HepG2 (cell line): ENCODE measurements around the gene C12orf42. TPM values are rescaled to one million over a fixed set of nuclear protein-coding genes. Genes with fewer than 3 reads are reported as not detected.

ENCODE experiments used
- ATAC-seq: fragments of 200-7000 bp; cut with Tn5 transposase; 3 replicates; pipeline ENCODE4 v1.9.1; 2020; ENCODE audit warnings: mild to moderate bottlenecking, moderate library complexity
- BruUV-seq: library from RNA; stranded (reverse); fragments of 400-500 nt; replicated peaks from 2 replicates; lab custom pipeline; 2021; lab: Mats Ljungman, UMichigan
- CTCF ChIA-PET: fragments of 300-600 bp; formaldehyde crosslinking; extraction: SDS; loops from one replicate; lab custom pipeline; 2021; ENCODE audit warnings: low total read pairs, inconsistent platforms, low intra/inter-chr PET ratio; lab: Yijun Ruan, JAX
- POLR2A ChIA-PET: fragments of 350-600 bp; sonication (Branson Sonifier 250); formaldehyde crosslinking; loops from one replicate; lab custom pipeline; 2020; ENCODE audit warnings: antibody characterized with exemption, inconsistent platforms; lab: Yijun Ruan, JAX
- DNase-seq: peaks from one replicate; pipeline ENCODE4 v3.0.0-alpha.2; 2015; ENCODE audit warnings: low spot score
- FAIRE-seq: peaks from 3 replicates; lab custom pipeline; 2011; peaks lifted over from hg19 to GRCh38; lab: Jason Lieb, UNC
- H2AFZ ChIP-seq: one replicate; pipeline ENCODE4 v1.6.1; 2011; ENCODE audit warnings: low read length, inconsistent platforms
- H3K27ac ChIP-seq: fragments of 300-600 bp; 3 replicates; pipeline ENCODE4 v1.8.0; 2011; ENCODE audit warnings: mixed run types, mild to moderate bottlenecking, mixed read lengths, low read length, inconsistent platforms; ENCODE audit not compliant: insufficient read depth; ENCODE audit errors: extremely low read length
- H3K27me3 ChIP-seq, 2 experiments: fragments of 200-600 bp in 1 of 2; 2 replicates in 1 of 2; 3 replicates in 1 of 2; pipeline versions ENCODE4 v1.6.0 to v1.8.0; 2011; ENCODE audit warnings: low read length in 2 of 2, mild to moderate bottlenecking in 2 of 2, moderate library complexity in 2 of 2, inconsistent platforms in 1 of 2; ENCODE audit not compliant: insufficient read depth in 2 of 2, control insufficient read depth in 1 of 2
- H3K36me3 ChIP-seq, 2 experiments: fragments of 200-600 bp in 1 of 2; replicated peaks in 1 of 2; 2 replicates in 1 of 2; 3 replicates in 1 of 2; pipeline versions ENCODE4 v1.5.1 to v1.8.0; 2011; ENCODE audit warnings: low read length in 2 of 2, inconsistent platforms in 1 of 2; ENCODE audit not compliant: insufficient read depth in 2 of 2, control insufficient read depth in 1 of 2
- H3K4me1 ChIP-seq: 2 replicates; pipeline ENCODE4 v1.5.1; 2012; ENCODE audit warnings: low read length, inconsistent platforms; ENCODE audit not compliant: insufficient read depth
- H3K4me2 ChIP-seq: 2 replicates; pipeline ENCODE4 v1.6.0; 2011; ENCODE audit warnings: low read depth, low read length, inconsistent platforms
- H3K4me3 ChIP-seq, 3 experiments: fragments of 200-600 bp in 1 of 3; sonication (generic), shearing (Covaris generic) in 1 of 3; replicated peaks in 1 of 3; 2 replicates each; pipeline ENCODE4 v1.5.1; 2011 to 2016; ENCODE audit warnings: low read length in 3 of 3, inconsistent platforms in 2 of 3, low read depth in 2 of 3, mild to moderate bottlenecking in 2 of 3, control low read depth in 1 of 3, mixed read lengths in 1 of 3; ENCODE audit not compliant: insufficient read depth in 1 of 3
- H3K79me2 ChIP-seq: one replicate; pipeline ENCODE4 v1.6.1; 2011; ENCODE audit warnings: low read length, inconsistent platforms; ENCODE audit not compliant: insufficient read depth
- H3K9ac ChIP-seq: 2 replicates; pipeline ENCODE4 v1.6.0; 2011; ENCODE audit warnings: mild to moderate bottlenecking, low read depth, low read length, inconsistent platforms; ENCODE audit not compliant: insufficient read depth
- H3K9me3 ChIP-seq: 2 replicates; pipeline ENCODE4 v1.5.1; 2012; ENCODE audit warnings: mild to moderate bottlenecking, low read length
- H4K20me1 ChIP-seq: 2 replicates; pipeline ENCODE4 v1.6.0; 2011; ENCODE audit warnings: inconsistent platforms, mild to moderate bottlenecking, low read length, moderate library complexity; ENCODE audit not compliant: insufficient read depth
- KMT2A ChIP-seq: sonication (generic); formaldehyde crosslinking; IDR thresholded peaks from 2 replicates; pipeline ENCODE4 v1.4.0; 2020; ENCODE audit warnings: missing genetic modification reagents
- PRDM4 ChIP-seq: sonication (generic); formaldehyde crosslinking; IDR thresholded peaks from 2 replicates; pipeline ENCODE4 v1.9.0; 2021; ENCODE audit warnings: missing genetic modification reagents, borderline replicate concordance
- SOX13 ChIP-seq, 3 experiments: fragments of 450-650 bp in 1 of 3; sonication (generic) in 1 of 3; formaldehyde crosslinking in 1 of 3; IDR thresholded peaks in 2 of 3; conservative IDR thresholded peaks in 1 of 3; 2 replicates each; pipeline versions ENCODE4 v1.5.0 to v1.6.1; 2016 to 2020; ENCODE audit warnings: antibody characterized with exemption in 1 of 3, mild to moderate bottlenecking in 1 of 3, missing compliant biosample characterization in 1 of 3, missing genetic modification reagents in 1 of 3, moderate library complexity in 1 of 3
- TP53 ChIP-seq: sonication (generic); formaldehyde crosslinking; conservative IDR thresholded peaks from 2 replicates; pipeline ENCODE4 v1.4.0; 2020; ENCODE audit warnings: missing genetic modification reagents
- ZBTB10 ChIP-seq: sonication (generic); formaldehyde crosslinking; IDR thresholded peaks from 2 replicates; pipeline ENCODE4 v1.4.0; 2020; ENCODE audit warnings: missing genetic modification reagents, borderline replicate concordance
- ZNF124 ChIP-seq: sonication (generic); formaldehyde crosslinking; IDR thresholded peaks from 2 replicates; pipeline ENCODE4 v1.4.0; 2020; ENCODE audit warnings: missing genetic modification reagents
- ZNF235 ChIP-seq: sonication (generic); formaldehyde crosslinking; IDR thresholded peaks from 2 replicates; pipeline ENCODE4 v1.8.1; 2023; ENCODE audit warnings: mild to moderate bottlenecking, missing genetic modification reagents, borderline replicate concordance
- ZNF615 ChIP-seq: sonication (generic); formaldehyde crosslinking; IDR thresholded peaks from 2 replicates; pipeline ENCODE4 v1.5.0; 2020; ENCODE audit warnings: mild to moderate bottlenecking, missing genetic modification reagents, borderline replicate concordance
- ZNF616 ChIP-seq: sonication (generic); formaldehyde crosslinking; IDR thresholded peaks from 2 replicates; pipeline ENCODE4 v1.5.0; 2020; ENCODE audit warnings: low read depth, mild to moderate bottlenecking, missing genetic modification reagents
- ZNF660 ChIP-seq: sonication (generic); formaldehyde crosslinking; IDR thresholded peaks from 2 replicates; pipeline ENCODE4 v1.5.1; 2020; ENCODE audit warnings: mild to moderate bottlenecking, low read depth, missing genetic modification reagents, borderline replicate concordance
- ZNF839 ChIP-seq: sonication (generic); formaldehyde crosslinking; IDR thresholded peaks from 2 replicates; pipeline ENCODE4 v1.4.0; 2020; ENCODE audit warnings: missing genetic modification reagents, mild to moderate bottlenecking, borderline replicate concordance
- ZSCAN30 ChIP-seq: sonication (generic); formaldehyde crosslinking; IDR thresholded peaks from 2 replicates; pipeline ENCODE4 v1.5.0; 2020; ENCODE audit warnings: mild to moderate bottlenecking, missing genetic modification reagents
- ZSCAN5A ChIP-seq: sonication (generic); formaldehyde crosslinking; IDR thresholded peaks from 2 replicates; pipeline ENCODE4 v1.8.0; 2022; ENCODE audit warnings: mild to moderate bottlenecking, missing genetic modification reagents, borderline replicate concordance
- WGBS: methylation state at CpG from one replicate; pipeline ENCODE4 v1.1.6; 2017; ENCODE audit warnings: low lambda C conversion rate; 5-methylcytosine and 5-hydroxymethylcytosine counted together
- in situ Hi-C: cut with HindIII; loops from 2 replicates; pipeline ENCODE4 v1.10.0; 2017; ENCODE audit warnings: low pct_unique_long_range_greater_than_20kb; ENCODE audit not compliant: extremely low pct_ligation_motif_present
- intact Hi-C: fragments of 100-400 bp; cut with micrococcal nuclease; formaldehyde crosslinking; loops from one replicate; pipeline ENCODE4 v1.10.0; 2022; ENCODE audit not compliant: unreplicated experiment
- polyA plus RNA-seq, 8 experiments: library from polyadenylated mRNA; depleted of rRNA in 3 of 8; stranded (reverse) in 7 of 8; unstranded in 1 of 8; fragments of >200 nt; fragmentation: Illumina TruSeq in 4 of 8; extraction: Trizol in 4 of 8; gene quantifications; 2 replicates each; pipeline versions ENCODE4 v1.2.1 to v1.2.3, GENCODE V29; 2011 to 2016; ENCODE audit warnings: low read depth in 4 of 8, missing spikeins in 1 of 8, mixed read lengths in 1 of 8; ENCODE audit not compliant: insufficient read depth in 1 of 8
- total RNA-seq, 5 experiments: library from RNA; depleted of rRNA; stranded (reverse); fragments of >200 nt; fragmentation: Illumina TruSeq; extraction: Trizol; gene quantifications; 2 replicates each; pipeline ENCODE4 v1.2.3, GENCODE V29; 2016; ENCODE audit warnings: low read depth in 1 of 5

C12orf42 gene
- total and polyA plus RNA-seq, 2 of the 13 experiments (the other 11 are each of a cell fraction or from before 2014, with no cell fraction given), result not detected

GRCh38 chr12:103529306-103529705, 33.5 kb upstream of the C12orf42 start:
- DNase-seq, result no peak
- ChIA-PET POLR2A (no interaction called here), CTCF (no interaction called here)
- ATAC-seq, result no peak
- Histone ChIP-seq H3K79me2 (no peaks in the 10 kb centered on the region), H3K36me3 (no peaks in the 10 kb centered on the region), H4K20me1 (no peaks in the 10 kb centered on the region), H3K4me2 (no peak overlapping the region), H3K9me3 (no peaks in the 10 kb centered on the region), H3K27me3 (peaks cover 2 to 5% of the 10 kb centered on the region in 2 experiments; a peak in 3 of 5 replicates), H3K27ac (no peak overlapping the region), H3K9ac (no peak overlapping the region), H3K4me1 (no peaks in the 10 kb centered on the region), H3K4me3 (no peak overlapping the region), H2AFZ (no peak overlapping the region)
- intact Hi-C loops, result no loop called here
- FAIRE-seq, result no peak
- in situ Hi-C loops, result no loop called here
- 0% methylated on average over 3 of the region's 4 CpGs for WGBS
- TF ChIP-seq ZSCAN30 (no peak), ZBTB10 (CRISPR knock-in tag) (no peak), KMT2A (CRISPR knock-in tag) (no peak), ZSCAN5A (CRISPR knock-in tag) (no peak), ZNF660 (CRISPR knock-in tag) (no peak), ZNF615 (CRISPR knock-in tag) (no peak), TP53 (no peak), ZNF616 (CRISPR knock-in tag) (no peak), ZNF235 (CRISPR knock-in tag) (no peak), SOX13 (IDR thresholded peaks at IDR 0.05) (no peak), SOX13 (CRISPR knock-in tag; conservative IDR thresholded peaks at IDR 0.05 in 1 of 2, IDR thresholded peaks at IDR 0.05 in 1 of 2) (no peak), ZNF839 (CRISPR knock-in tag) (no peak), ZNF124 (no peak), PRDM4 (no peak)
- BruUV-seq, result no TSS peak
